Neural cell (in vitro differentiated cells): ENCODE results near the gene NRK.

Experiments
- CTCF ChIP-seq: fragments of 450-650 bp; IDR thresholded peaks from 2 replicates; pipeline ENCODE4 v1.5.1; 2014; ENCODE audit warnings: antibody characterized with exemption, mild to moderate bottlenecking, moderate library complexity; ENCODE audit not compliant: poor library complexity, severe bottlenecking
- EZH2 ChIP-seq: fragments of 200-600, 300-800 bp; shearing (Covaris generic), sonication (generic); IDR thresholded peaks from 2 replicates; pipeline ENCODE4 v1.6.1; 2014; ENCODE audit warnings: antibody characterized with exemption, low read length, borderline replicate concordance, mild to moderate bottlenecking; ENCODE audit not compliant: insufficient read depth, poor library complexity, severe bottlenecking
- MXI1 ChIP-seq: fragments of 450-650 bp; conservative IDR thresholded peaks from 2 replicates; pipeline ENCODE4 v1.6.1; 2014; ENCODE audit warnings: antibody characterized with exemption, mild to moderate bottlenecking; ENCODE audit not compliant: poor library complexity, severe bottlenecking
- POLR2AphosphoS5 ChIP-seq: IDR thresholded peaks from 2 replicates; pipeline ENCODE4 v1.6.1; 2012
- SMC3 ChIP-seq: fragments of 450-650 bp; conservative IDR thresholded peaks from 2 replicates; pipeline ENCODE4 v1.6.1; 2014; ENCODE audit warnings: antibody characterized with exemption, mild to moderate bottlenecking, moderate library complexity; ENCODE audit not compliant: poor library complexity
- TAF1 ChIP-seq: IDR thresholded peaks from 2 replicates; pipeline ENCODE4 v1.6.1; 2012; ENCODE audit warnings: low read depth
- TF ChIP-seq, protein P1 (sequence below): IDR thresholded peaks from 2 replicates; pipeline ENCODE4 v1.6.1; 2012; ENCODE audit warnings: borderline replicate concordance

DNA sequence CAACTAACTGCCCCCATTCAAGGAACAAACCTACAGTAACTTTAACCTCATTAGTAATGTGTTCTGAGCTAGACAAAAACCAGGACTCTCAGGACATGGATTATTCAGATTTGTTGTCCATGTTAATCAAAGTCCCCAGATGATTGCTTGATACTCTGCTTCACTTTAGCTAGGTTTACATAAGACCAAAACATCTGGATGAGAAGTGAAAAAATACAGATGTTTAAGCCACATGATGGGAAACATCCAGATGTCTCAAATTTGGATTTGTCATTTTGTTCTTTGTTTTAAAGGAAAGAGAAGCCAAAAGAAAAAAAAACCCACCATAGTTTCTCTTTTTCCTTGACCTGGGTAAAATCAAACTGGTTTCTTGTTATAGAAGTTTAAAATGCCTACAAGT lies 48.5 kb upstream of the NRK start:
- no peak for TF ChIP-seq CTCF
- no peak for TF ChIP-seq POLR2AphosphoS5
- no peak for TF ChIP-seq SMC3
- no peak for TF ChIP-seq TAF1
- TF ChIP-seq, protein P1, sequence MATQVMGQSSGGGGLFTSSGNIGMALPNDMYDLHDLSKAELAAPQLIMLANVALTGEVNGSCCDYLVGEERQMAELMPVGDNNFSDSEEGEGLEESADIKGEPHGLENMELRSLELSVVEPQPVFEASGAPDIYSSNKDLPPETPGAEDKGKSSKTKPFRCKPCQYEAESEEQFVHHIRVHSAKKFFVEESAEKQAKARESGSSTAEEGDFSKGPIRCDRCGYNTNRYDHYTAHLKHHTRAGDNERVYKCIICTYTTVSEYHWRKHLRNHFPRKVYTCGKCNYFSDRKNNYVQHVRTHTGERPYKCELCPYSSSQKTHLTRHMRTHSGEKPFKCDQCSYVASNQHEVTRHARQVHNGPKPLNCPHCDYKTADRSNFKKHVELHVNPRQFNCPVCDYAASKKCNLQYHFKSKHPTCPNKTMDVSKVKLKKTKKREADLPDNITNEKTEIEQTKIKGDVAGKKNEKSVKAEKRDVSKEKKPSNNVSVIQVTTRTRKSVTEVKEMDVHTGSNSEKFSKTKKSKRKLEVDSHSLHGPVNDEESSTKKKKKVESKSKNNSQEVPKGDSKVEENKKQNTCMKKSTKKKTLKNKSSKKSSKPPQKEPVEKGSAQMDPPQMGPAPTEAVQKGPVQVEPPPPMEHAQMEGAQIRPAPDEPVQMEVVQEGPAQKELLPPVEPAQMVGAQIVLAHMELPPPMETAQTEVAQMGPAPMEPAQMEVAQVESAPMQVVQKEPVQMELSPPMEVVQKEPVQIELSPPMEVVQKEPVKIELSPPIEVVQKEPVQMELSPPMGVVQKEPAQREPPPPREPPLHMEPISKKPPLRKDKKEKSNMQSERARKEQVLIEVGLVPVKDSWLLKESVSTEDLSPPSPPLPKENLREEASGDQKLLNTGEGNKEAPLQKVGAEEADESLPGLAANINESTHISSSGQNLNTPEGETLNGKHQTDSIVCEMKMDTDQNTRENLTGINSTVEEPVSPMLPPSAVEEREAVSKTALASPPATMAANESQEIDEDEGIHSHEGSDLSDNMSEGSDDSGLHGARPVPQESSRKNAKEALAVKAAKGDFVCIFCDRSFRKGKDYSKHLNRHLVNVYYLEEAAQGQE = no peak
- TF ChIP-seq EZH2 = no peak
- TF ChIP-seq MXI1 = no peak
